Right atrium auricular region (tissue), 2 donors: ENCODE data around the gene AOPEP. TPM values are rescaled to one million over a fixed set of nuclear protein-coding genes. Genes with fewer than 3 reads are reported as not detected.

Source experiments
- DNase-seq: peaks from one replicate; pipeline ENCODE4 v3.0.0-alpha.2; 2019; ENCODE audit warnings: low spot score
- H3K27ac ChIP-seq, 2 donors: fragments of 200-600 bp; sonication (generic); 1 replicate in 1 of 2; 2 replicates in 1 of 2; pipeline ENCODE4 v1.5.1; 2016 to 2019
- H3K27me3 ChIP-seq, 2 donors: fragments of 200-600 bp; sonication (generic); one replicate each; pipeline versions ENCODE4 v1.5.1 to v1.6.0; 2017 to 2019
- H3K36me3 ChIP-seq: fragments of 200-600 bp; sonication (generic); one replicate; pipeline ENCODE4 v1.5.1; 2016
- H3K4me1 ChIP-seq, 2 donors: fragments of 200-600 bp; sonication (generic); one replicate each; pipeline versions ENCODE4 v1.5.1 to v1.6.0; 2017 to 2019
- H3K4me3 ChIP-seq, 2 donors: fragments of 200-600 bp; sonication (generic); 1 replicate in 1 of 2; 2 replicates in 1 of 2; pipeline ENCODE4 v1.5.1; 2017 to 2019; ENCODE audit warnings: mild to moderate bottlenecking in 1 of 2, moderate library complexity in 1 of 2
- H3K9me3 ChIP-seq, 2 donors: fragments of 200-600 bp; sonication (generic); one replicate each; pipeline ENCODE4 v1.5.1; 2019
- CTCF ChIP-seq, 2 donors: fragments of 200-600 bp; sonication (generic); IDR thresholded peaks; one replicate each; pipeline ENCODE4 v1.5.1; 2019; ENCODE audit warnings: antibody characterized with exemption in 2 of 2
- total RNA-seq, 2 donors: library from RNA; depleted of rRNA; stranded (reverse); fragments of >200 nt; gene quantifications; one replicate each; pipeline ENCODE4 v1.1.0, GENCODE V29; 2016

AOPEP gene
- total RNA-seq, 2 donors from 2014 or later = 262 to 314 TPM

- H3K4me1 ChIP-seq = peaks cover 0 to 88% of the 10 kb centered on the region in 2 donors
Measured at GRCh38 chr9:95097279-95097678, 370.8 kb downstream of the AOPEP start.

GRCh38 chr9:95098391-95098921, 372.0 kb downstream of the AOPEP start:
- Histone ChIP-seq H3K4me1 (peaks cover 0 to 88% of the 10 kb centered on the region in 2 donors), H3K9me3 (no peaks in the 10 kb centered on the region), H3K4me3 (no peak overlapping the region), H3K36me3 (peaks cover 44% of the 10 kb centered on the region), H3K27me3 (no peaks in the 10 kb centered on the region), H3K27ac (peak overlapping the region; percentile 15 to 67)
- TF ChIP-seq CTCF (IDR thresholded peaks at IDR 0.05) = no peak
- no peak for DNase-seq

More at GRCh38 chr9:95097279-95097678, 370.8 kb downstream of the AOPEP start:
- no peaks in the 10 kb centered on the region for H3K9me3 ChIP-seq
- no peak for DNase-seq
- H3K36me3 ChIP-seq = peaks cover 41% of the 10 kb centered on the region
- TF ChIP-seq CTCF (IDR thresholded peaks at IDR 0.05) = no peak
- no peak overlapping the region for H3K27ac ChIP-seq
- H3K4me3 ChIP-seq = no peak overlapping the region
- H3K27me3 ChIP-seq = no peaks in the 10 kb centered on the region

- Histone ChIP-seq H3K27me3 (no peaks in the 10 kb centered on the region), H3K4me1 (peaks cover 0 to 88% of the 10 kb centered on the region in 2 donors), H3K27ac (peak overlapping the region in 1 of 2 donors; percentile 67), H3K9me3 (no peaks in the 10 kb centered on the region), H3K4me3 (no peak overlapping the region), H3K36me3 (peaks cover 35% of the 10 kb centered on the region)
- no peak for TF ChIP-seq CTCF (IDR thresholded peaks at IDR 0.05)
- DNase-seq = no peak
Measured at GRCh38 chr9:95099321-95100070, 373.0 kb downstream of the AOPEP start.

- H3K27ac ChIP-seq = peak overlapping the region in 1 of 2 donors; percentile 67
- no peak for DNase-seq
- peaks cover 33% of the 10 kb centered on the region for H3K36me3 ChIP-seq
- peaks cover 0 to 90% of the 10 kb centered on the region in 2 donors for H3K4me1 ChIP-seq
- H3K9me3 ChIP-seq = no peaks in the 10 kb centered on the region
- H3K4me3 ChIP-seq = no peak overlapping the region
- TF ChIP-seq CTCF (IDR thresholded peaks at IDR 0.05) = no peak
- no peaks in the 10 kb centered on the region for H3K27me3 ChIP-seq
Measured at GRCh38 chr9:95100071-95100627, 373.6 kb downstream of the AOPEP start.

GRCh38 chr9:95101326-95101725, 374.8 kb downstream of the AOPEP start:
- peaks cover 41% of the 10 kb centered on the region for H3K36me3 ChIP-seq
- no peaks in the 10 kb centered on the region for H3K27me3 ChIP-seq
- peak overlapping the region; percentile 32 to 47 for H3K27ac ChIP-seq
- H3K9me3 ChIP-seq = no peaks in the 10 kb centered on the region
- no peak for DNase-seq
- TF ChIP-seq CTCF (IDR thresholded peaks at IDR 0.05) = no peak
- H3K4me1 ChIP-seq = peaks cover 0 to 82% of the 10 kb centered on the region in 2 donors
- no peak overlapping the region for H3K4me3 ChIP-seq
